Measurements from ENCODE around the gene KTI12.

Gene KTI12

GRCh38 chr1:51990478-51990965 is 43.1 kb downstream of the KTI12 start, which contains the start of gene RAB3B:
Gene RAB3B, minus strand, starts transcription at chr1:51990700. Its CDS starts 13,583 bp downstream, at chr1:51977117.
- peak; percentile 54 for DNase-seq (ENCODE audit: extremely low spot score, insufficient read length, low read depth)
- peak; percentile 58 for FAIRE-seq

GRCh38 chr1:51989582-51990477 is 43.8 kb downstream of the KTI12 start:
- DNase-seq (ENCODE audit: extremely low spot score, insufficient read length, low read depth) (no peak), FAIRE-seq (no peak)

- FAIRE-seq, result no peak
Observed at GRCh38 chr1:51988254-51988653, 45.4 kb downstream of the KTI12 start.

GRCh38 chr1:51986718-51987117 is 46.9 kb downstream of the KTI12 start:
- DNase-seq (ENCODE audit: extremely low spot score, insufficient read length, low read depth) (no peak), FAIRE-seq (no peak)

More at GRCh38 chr1:51988254-51988653, 45.4 kb downstream of the KTI12 start:
- no peak for DNase-seq (ENCODE audit: extremely low spot score, insufficient read length, low read depth)

- FAIRE-seq, result no peak
Observed at GRCh38 chr1:51982161-51982560, 51.4 kb downstream of the KTI12 start.

More at GRCh38 chr1:51982161-51982560, 51.4 kb downstream of the KTI12 start:
- DNase-seq (ENCODE audit: extremely low spot score, insufficient read length, low read depth), result no peak
